HCT116 (cell line): ENCODE results near the gene MTERF4. TPM values are rescaled to one million over a fixed set of nuclear protein-coding genes. Genes with fewer than 3 reads are reported as not detected.

Experiments used
- ATAC-seq: fragments of 200-7000 bp; cut with Tn5 transposase; 2 replicates; pipeline ENCODE4 v1.9.1; 2020; ENCODE audit warnings: mild to moderate bottlenecking, moderate library complexity
- BruUV-seq: library from RNA; stranded (reverse); fragments of 400-500 nt; replicated peaks from 2 replicates; lab custom pipeline; 2021; lab: Mats Ljungman, UMichigan
- CTCF ChIA-PET: fragments of 300-600 bp; sonication (Branson Sonifier 250); formaldehyde crosslinking; loops from one replicate; lab custom pipeline; 2021; ENCODE audit warnings: antibody characterized with exemption; lab: Charles Lee
- POLR2A ChIA-PET: fragments of 300-600, 350-600 bp; sonication (Branson Sonifier 250); formaldehyde crosslinking; loops from one replicate; lab custom pipeline; 2021; ENCODE audit warnings: antibody characterized with exemption; lab: Charles Lee
- RAD21 ChIA-PET, 2 experiments: fragments of 300-600 bp; sonication (Branson Sonifier 250); formaldehyde crosslinking; loops; one replicate each; lab custom pipeline; 2023; ENCODE audit warnings: low total read pairs in 2 of 2; ENCODE audit not compliant: uncharacterized antibody in 2 of 2, unreplicated experiment in 2 of 2, low non-redundant PET in 1 of 2; lab: Charles Lee
- DNase-seq: peaks from one replicate; pipeline ENCODE4 v3.0.0-alpha.2; 2010; ENCODE audit warnings: low read depth, low spot score
- H2AFZ ChIP-seq: fragments of 200-600 bp; shearing (Covaris generic), sonication (generic); 2 replicates; pipeline ENCODE4 v1.6.1; 2017; ENCODE audit warnings: low read depth, mixed run types, mixed read lengths, antibody characterized with exemption, low read length; ENCODE audit not compliant: poor library complexity, severe bottlenecking
- H3K27ac ChIP-seq: 2 replicates; pipeline ENCODE4 v1.5.1; 2012; ENCODE audit warnings: low read depth, low read length
- H3K27me3 ChIP-seq: fragments of 200-600 bp; sonication (generic); 2 replicates; pipeline ENCODE4 v1.6.1; 2016; ENCODE audit warnings: mixed run types, low read length, mixed read lengths; ENCODE audit not compliant: insufficient read depth
- H3K36me3 ChIP-seq, 2 experiments: fragments of 200-500 bp in 1 of 2; fragments of 200-600 bp in 1 of 2; sonication (Bioruptor generic) in 1 of 2; sonication (generic) in 1 of 2; 2 replicates each; pipeline versions ENCODE4 v1.5.1 to v1.6.1; 2014 to 2016; ENCODE audit warnings: low read length in 2 of 2, inconsistent platforms in 1 of 2, mixed read lengths in 1 of 2, mixed run types in 1 of 2; ENCODE audit not compliant: insufficient read depth in 2 of 2, control insufficient read depth in 1 of 2
- H3K4me1 ChIP-seq, 2 experiments: fragments of 200-600 bp in 1 of 2; sonication (generic) in 1 of 2; 2 replicates each; pipeline versions ENCODE4 v1.5.1 to v1.6.1; 2012 to 2017; ENCODE audit warnings: low read length in 2 of 2, inconsistent platforms in 1 of 2, mild to moderate bottlenecking in 1 of 2, mixed read lengths in 1 of 2, mixed run types in 1 of 2, moderate library complexity in 1 of 2; ENCODE audit not compliant: insufficient read depth in 2 of 2, control insufficient read depth in 1 of 2
- H3K4me2 ChIP-seq: fragments of 200-600 bp; sonication (generic); 2 replicates; pipeline ENCODE4 v1.6.1; 2017; ENCODE audit warnings: mixed run types, low read length, mixed read lengths
- H3K4me3 ChIP-seq, 2 experiments: fragments of 200-600 bp in 1 of 2; sonication (generic) in 1 of 2; replicated peaks in 1 of 2; 2 replicates each; pipeline ENCODE4 v1.5.1; 2011 to 2016; ENCODE audit warnings: low read length in 2 of 2, control low read depth in 1 of 2, low read depth in 1 of 2, mild to moderate bottlenecking in 1 of 2, mixed read lengths in 1 of 2, mixed run types in 1 of 2
- H3K79me2 ChIP-seq: fragments of 200-600 bp; sonication (generic); 2 replicates; pipeline ENCODE4 v1.6.1; 2017; ENCODE audit warnings: mild to moderate bottlenecking, mixed run types, low read length, moderate library complexity, mixed read lengths; ENCODE audit not compliant: insufficient read depth
- H3K9ac ChIP-seq: fragments of 200-600 bp; sonication (generic); 2 replicates; pipeline ENCODE4 v1.6.1; 2016; ENCODE audit warnings: low read length, mixed read lengths
- H3K9me2 ChIP-seq: fragments of 200-600 bp; sonication (generic), shearing (Covaris generic); 2 replicates; pipeline ENCODE4 v1.6.1; 2017; ENCODE audit warnings: mixed run types, mild to moderate bottlenecking, moderate library complexity; ENCODE audit not compliant: insufficient read depth
- H3K9me3 ChIP-seq, 2 experiments: fragments of 200-500 bp in 1 of 2; fragments of 200-600 bp in 1 of 2; sonication (Bioruptor generic) in 1 of 2; sonication (generic) in 1 of 2; 2 replicates each; pipeline ENCODE4 v1.6.1; 2014 to 2017; ENCODE audit warnings: low read length in 2 of 2, mixed read lengths in 2 of 2, inconsistent platforms in 1 of 2, low read depth in 1 of 2, mild to moderate bottlenecking in 1 of 2, mixed run types in 1 of 2, moderate library complexity in 1 of 2; ENCODE audit not compliant: control insufficient read depth in 1 of 2, insufficient read depth in 1 of 2
- H4K20me1 ChIP-seq: fragments of 200-600 bp; sonication (generic), shearing (Covaris generic); 2 replicates; pipeline ENCODE4 v1.6.1; 2017; ENCODE audit warnings: mixed run types, mild to moderate bottlenecking, moderate library complexity; ENCODE audit not compliant: insufficient read depth
- CBX3 ChIP-seq: IDR thresholded peaks from 2 replicates; pipeline ENCODE4 v1.6.1; 2012; ENCODE audit warnings: low read depth
- EGR1 ChIP-seq: IDR thresholded peaks from 2 replicates; pipeline ENCODE4 v1.6.1; 2012; ENCODE audit warnings: low read depth
- ELF1 ChIP-seq: IDR thresholded peaks from 2 replicates; pipeline ENCODE4 v1.6.1; 2012; ENCODE audit warnings: low read depth, borderline replicate concordance
- EZH2phosphoT487 ChIP-seq: fragments of 200-600 bp; IDR thresholded peaks from 2 replicates; pipeline ENCODE4 v1.6.1; 2018; ENCODE audit warnings: antibody characterized with exemption, borderline replicate concordance
- FOSL1 ChIP-seq: IDR thresholded peaks from 2 replicates; pipeline ENCODE4 v1.6.1; 2012; ENCODE audit warnings: low read depth
- JUND ChIP-seq: IDR thresholded peaks from 2 replicates; pipeline ENCODE4 v1.6.1; 2012
- POLR2A ChIP-seq: IDR thresholded peaks from 2 replicates; pipeline ENCODE4 v1.7.0; 2011; ENCODE audit warnings: borderline replicate concordance; ENCODE audit not compliant: insufficient read depth, insufficient read length; ENCODE audit errors: extremely low read depth
- POLR2AphosphoS5 ChIP-seq: IDR thresholded peaks from 2 replicates; pipeline ENCODE4 v1.6.1; 2011; ENCODE audit warnings: mild to moderate bottlenecking, low read depth, low read length, moderate library complexity
- SIN3A ChIP-seq: IDR thresholded peaks from 2 replicates; pipeline ENCODE4 v1.6.1; 2012; ENCODE audit warnings: low read depth
- SP1 ChIP-seq: IDR thresholded peaks from 2 replicates; pipeline ENCODE4 v1.6.1; 2012; ENCODE audit warnings: low read depth
- SRF ChIP-seq: IDR thresholded peaks from 2 replicates; pipeline ENCODE4 v1.6.1; 2012; ENCODE audit warnings: low read depth
- TCF7L2 ChIP-seq: IDR thresholded peaks from 2 replicates; pipeline ENCODE4 v1.7.0; 2011; ENCODE audit warnings: borderline replicate concordance, inconsistent platforms; ENCODE audit not compliant: insufficient read depth, insufficient read length; ENCODE audit errors: extremely low read depth
- YY1 ChIP-seq: IDR thresholded peaks from 2 replicates; pipeline ENCODE4 v1.6.1; 2011; ENCODE audit warnings: low read length, low read depth, moderate library complexity, mild to moderate bottlenecking; ENCODE audit not compliant: insufficient replicate concordance; ENCODE audit errors: extremely low read depth
- ZFX ChIP-seq: fragments of 450-650 bp; IDR thresholded peaks from 2 replicates; pipeline ENCODE4 v1.6.1; 2017
- ZNF274 ChIP-seq: fragments of 200-500 bp; sonication (Bioruptor generic); IDR thresholded peaks from 2 replicates; pipeline ENCODE4 v1.6.1; 2014; ENCODE audit warnings: mild to moderate bottlenecking, low read depth, low read length, inconsistent platforms
- intact Hi-C: fragments of 100-400 bp; cut with micrococcal nuclease; formaldehyde crosslinking; loops from 2 replicates; pipeline ENCODE4 v1.10.0; 2022
- total RNA-seq: library from RNA; stranded (reverse); gene quantifications from one replicate; pipeline ENCODE4 v1.2.1, GENCODE V29; 2021; ENCODE audit not compliant: unreplicated experiment
- TF ChIP-seq, protein P1 (sequence below): IDR thresholded peaks from 2 replicates; pipeline ENCODE4 v1.6.1; 2011; ENCODE audit warnings: mild to moderate bottlenecking, low read length, moderate library complexity; ENCODE audit not compliant: insufficient replicate concordance; ENCODE audit errors: extremely low read depth
- TF ChIP-seq, protein P2 (sequence below): IDR thresholded peaks from 2 replicates; pipeline ENCODE4 v1.6.1; 2012
- TF ChIP-seq, protein P3 (sequence below), 3 experiments: fragments of 200-600 bp in 1 of 3; sonication (generic) in 1 of 3; IDR thresholded peaks in 2 of 3; conservative IDR thresholded peaks in 1 of 3; 2 replicates each; pipeline ENCODE4 v1.5.1; 2012 to 2017; ENCODE audit warnings: low read depth in 2 of 3, low read length in 2 of 3, antibody characterized with exemption in 1 of 3, borderline replicate concordance in 1 of 3, control low read depth in 1 of 3, mild to moderate bottlenecking in 1 of 3, mixed read lengths in 1 of 3, mixed run types in 1 of 3, moderate library complexity in 1 of 3; ENCODE audit not compliant: insufficient read depth in 1 of 3
- TF ChIP-seq, protein P4 (sequence below): IDR thresholded peaks from 2 replicates; pipeline ENCODE4 v1.6.1; 2012

MTERF4 gene
- total RNA-seq, 1 experiment from 2014 or later, result 25.5 TPM

DNA sequence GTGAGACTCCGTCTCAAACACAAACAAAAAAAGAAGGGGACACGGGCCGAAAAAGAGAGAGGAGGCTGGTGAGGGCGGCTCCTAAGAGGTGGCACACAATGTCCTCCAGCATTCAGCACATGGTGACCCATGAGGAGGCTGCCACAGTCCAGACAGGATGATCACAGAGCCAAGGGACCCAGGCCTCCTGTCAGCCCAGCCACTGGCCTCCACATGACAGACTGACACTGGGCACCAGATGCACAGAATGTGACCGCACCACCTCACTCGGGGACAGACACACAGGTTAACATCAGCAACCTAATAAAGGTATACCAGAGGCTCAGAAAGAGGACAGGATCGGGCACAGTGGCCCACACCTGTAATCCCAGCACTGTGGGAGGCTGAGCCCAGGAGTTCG, 26.2 kb upstream of the MTERF4 start:
- H3K9me2 ChIP-seq, result no peaks in the 10 kb centered on the region
- no peak for ATAC-seq
- no peaks in the 10 kb centered on the region for H4K20me1 ChIP-seq
- TF ChIP-seq POLR2AphosphoS5, result no peak
- TF ChIP-seq, all 23 proteins: peak for 0
- no peaks in the 10 kb centered on the region for H3K79me2 ChIP-seq
- no peaks in the 10 kb centered on the region for H3K9me3 ChIP-seq
- no peak overlapping the region for H2AFZ ChIP-seq
- H3K27me3 ChIP-seq, result no peaks in the 10 kb centered on the region
- peaks cover 0 to 6% of the 10 kb centered on the region in 2 experiments; a peak in 1 of 4 replicates for H3K4me1 ChIP-seq
- ChIA-PET POLR2A (no interaction called here), CTCF (no interaction called here), RAD21 (no interaction called here)
- intact Hi-C loops, result no loop called here
- H3K4me3 ChIP-seq, result no peak overlapping the region
- H3K9ac ChIP-seq, result no peak overlapping the region
- no peak overlapping the region for H3K4me2 ChIP-seq
- H3K27ac ChIP-seq, result no peak overlapping the region
- no TSS peak for BruUV-seq
- peaks cover 0 to 2% of the 10 kb centered on the region in 2 experiments; a peak in 2 of 4 replicates for H3K36me3 ChIP-seq
- DNase-seq, result no peak

DNA sequence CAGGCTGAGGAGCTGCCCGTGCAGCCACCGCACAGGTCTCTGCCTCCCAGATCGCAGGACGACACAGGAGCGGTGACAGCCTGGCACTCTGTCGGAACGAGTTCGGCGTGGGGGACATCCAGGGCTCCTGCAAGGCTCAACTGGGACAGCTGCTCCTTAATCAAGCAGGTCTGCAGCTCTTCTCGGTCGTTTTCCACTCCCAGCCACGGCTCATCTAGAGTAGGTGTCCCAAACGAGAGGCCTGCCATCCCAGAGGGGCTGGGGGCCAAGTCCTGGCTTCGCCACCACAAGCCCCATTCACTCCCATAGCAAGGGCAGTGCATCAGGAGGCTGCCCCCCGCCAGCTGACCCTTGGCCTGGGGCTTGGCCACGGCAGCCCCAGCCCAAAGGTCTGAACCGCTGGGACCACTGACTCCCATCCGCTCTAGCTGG, 24.7 kb upstream of the MTERF4 start:
- H3K4me1 ChIP-seq, result peaks cover 0 to 6% of the 10 kb centered on the region in 2 experiments; a peak in 1 of 4 replicates
- no peaks in the 10 kb centered on the region for H3K9me2 ChIP-seq
- H3K79me2 ChIP-seq, result no peaks in the 10 kb centered on the region
- RAD21 ChIA-PET, result no interaction called here
- no peaks in the 10 kb centered on the region for H4K20me1 ChIP-seq
- no peak overlapping the region for H3K4me2 ChIP-seq
- no peaks in the 10 kb centered on the region; a peak in 2 of 4 replicates for H3K36me3 ChIP-seq
- no peak overlapping the region for H3K27ac ChIP-seq
- ATAC-seq (no peak), DNase-seq (no peak)
- TF ChIP-seq SIN3A, result no peak
- TF ChIP-seq JUND, result no peak
- TF ChIP-seq ZNF274, result no peak
- TF ChIP-seq, protein P1, sequence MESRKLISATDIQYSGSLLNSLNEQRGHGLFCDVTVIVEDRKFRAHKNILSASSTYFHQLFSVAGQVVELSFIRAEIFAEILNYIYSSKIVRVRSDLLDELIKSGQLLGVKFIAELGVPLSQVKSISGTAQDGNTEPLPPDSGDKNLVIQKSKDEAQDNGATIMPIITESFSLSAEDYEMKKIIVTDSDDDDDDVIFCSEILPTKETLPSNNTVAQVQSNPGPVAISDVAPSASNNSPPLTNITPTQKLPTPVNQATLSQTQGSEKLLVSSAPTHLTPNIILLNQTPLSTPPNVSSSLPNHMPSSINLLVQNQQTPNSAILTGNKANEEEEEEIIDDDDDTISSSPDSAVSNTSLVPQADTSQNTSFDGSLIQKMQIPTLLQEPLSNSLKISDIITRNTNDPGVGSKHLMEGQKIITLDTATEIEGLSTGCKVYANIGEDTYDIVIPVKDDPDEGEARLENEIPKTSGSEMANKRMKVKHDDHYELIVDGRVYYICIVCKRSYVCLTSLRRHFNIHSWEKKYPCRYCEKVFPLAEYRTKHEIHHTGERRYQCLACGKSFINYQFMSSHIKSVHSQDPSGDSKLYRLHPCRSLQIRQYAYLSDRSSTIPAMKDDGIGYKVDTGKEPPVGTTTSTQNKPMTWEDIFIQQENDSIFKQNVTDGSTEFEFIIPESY, result no peak
- TF ChIP-seq ZFX, result no peak
- no peak for TF ChIP-seq EZH2phosphoT487
- TF ChIP-seq, protein P2, sequence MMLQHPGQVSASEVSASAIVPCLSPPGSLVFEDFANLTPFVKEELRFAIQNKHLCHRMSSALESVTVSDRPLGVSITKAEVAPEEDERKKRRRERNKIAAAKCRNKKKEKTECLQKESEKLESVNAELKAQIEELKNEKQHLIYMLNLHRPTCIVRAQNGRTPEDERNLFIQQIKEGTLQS, result no peak
- TF ChIP-seq SP1, result no peak
- TF ChIP-seq YY1, result no peak
- TF ChIP-seq, protein P3, sequence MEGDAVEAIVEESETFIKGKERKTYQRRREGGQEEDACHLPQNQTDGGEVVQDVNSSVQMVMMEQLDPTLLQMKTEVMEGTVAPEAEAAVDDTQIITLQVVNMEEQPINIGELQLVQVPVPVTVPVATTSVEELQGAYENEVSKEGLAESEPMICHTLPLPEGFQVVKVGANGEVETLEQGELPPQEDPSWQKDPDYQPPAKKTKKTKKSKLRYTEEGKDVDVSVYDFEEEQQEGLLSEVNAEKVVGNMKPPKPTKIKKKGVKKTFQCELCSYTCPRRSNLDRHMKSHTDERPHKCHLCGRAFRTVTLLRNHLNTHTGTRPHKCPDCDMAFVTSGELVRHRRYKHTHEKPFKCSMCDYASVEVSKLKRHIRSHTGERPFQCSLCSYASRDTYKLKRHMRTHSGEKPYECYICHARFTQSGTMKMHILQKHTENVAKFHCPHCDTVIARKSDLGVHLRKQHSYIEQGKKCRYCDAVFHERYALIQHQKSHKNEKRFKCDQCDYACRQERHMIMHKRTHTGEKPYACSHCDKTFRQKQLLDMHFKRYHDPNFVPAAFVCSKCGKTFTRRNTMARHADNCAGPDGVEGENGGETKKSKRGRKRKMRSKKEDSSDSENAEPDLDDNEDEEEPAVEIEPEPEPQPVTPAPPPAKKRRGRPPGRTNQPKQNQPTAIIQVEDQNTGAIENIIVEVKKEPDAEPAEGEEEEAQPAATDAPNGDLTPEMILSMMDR (IDR thresholded peaks at IDR 0.05 in 2 of 3, conservative IDR thresholded peaks at IDR 0.05 in 1 of 3; ENCODE audit: borderline replicate concordance in 1 of 3, insufficient read depth in 1 of 3, low read depth in 2 of 3, low read length in 2 of 3), result no peak
- no peak for TF ChIP-seq TCF7L2
- no peak for TF ChIP-seq EGR1
- TF ChIP-seq SRF, result no peak
- no peak for TF ChIP-seq POLR2A
- no peak for TF ChIP-seq ELF1
- no peak for TF ChIP-seq FOSL1
- TF ChIP-seq CBX3, result no peak
- TF ChIP-seq, protein P4, sequence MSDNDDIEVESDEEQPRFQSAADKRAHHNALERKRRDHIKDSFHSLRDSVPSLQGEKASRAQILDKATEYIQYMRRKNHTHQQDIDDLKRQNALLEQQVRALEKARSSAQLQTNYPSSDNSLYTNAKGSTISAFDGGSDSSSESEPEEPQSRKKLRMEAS, result no peak
- no peak overlapping the region for H3K9ac ChIP-seq
- no peaks in the 10 kb centered on the region for H3K27me3 ChIP-seq
- H2AFZ ChIP-seq, result no peak overlapping the region
- intact Hi-C loops, result no loop called here
- H3K4me3 ChIP-seq, result no peak overlapping the region
- BruUV-seq, result no TSS peak
- H3K9me3 ChIP-seq, result no peaks in the 10 kb centered on the region
- POLR2A ChIA-PET, result no interaction called here
- CTCF ChIA-PET, result no interaction called here
